HG02678 (cell line): ENCODE results near the gene ATP2B1.

Source experiments
- ATAC-seq: cut with Tn5 transposase; IDR thresholded peaks from one replicate; pipeline ENCODE4 v1.9.1; 2021; ENCODE audit warnings: mild to moderate bottlenecking, moderate library complexity; ENCODE audit not compliant: unreplicated experiment

The ATP2B1 gene

GRCh38 chr12:89546151-89546550 lies 162.5 kb downstream of the ATP2B1 start:
- ATAC-seq = no peak

- no peak for ATAC-seq
Measured at GRCh38 chr12:89544681-89545184, 163.9 kb downstream of the ATP2B1 start.

GRCh38 chr12:89544022-89544421 lies 164.6 kb downstream of the ATP2B1 start:
- ATAC-seq = no peak

- peak; percentile 72 for ATAC-seq
Measured at GRCh38 chr12:89542912-89543592, 165.6 kb downstream of the ATP2B1 start.

- no peak for ATAC-seq
Measured at GRCh38 chr12:89542236-89542635, 166.4 kb downstream of the ATP2B1 start.

- no peak for ATAC-seq
Measured at GRCh38 chr12:89540586-89540985, 168.1 kb downstream of the ATP2B1 start.

GRCh38 chr12:89539426-89540223 lies 169.0 kb downstream of the ATP2B1 start:
- ATAC-seq = no peak

GRCh38 chr12:89538897-89539296 lies 169.7 kb downstream of the ATP2B1 start:
- ATAC-seq = no peak
